ENCODE data around the gene CTNS.

The CTNS gene

GRCh38 chr17:3626831-3627768 lies 9.5 kb upstream of the CTNS start:
- DNase-seq = no peak

- no peak for DNase-seq
These were observed 8.8 kb upstream of the CTNS start for GRCh38 chr17:3627769-3628167.

- no peak for DNase-seq
These were observed 5.8 kb upstream of the CTNS start for GRCh38 chr17:3630781-3631180.

- no peak for DNase-seq
These were observed 4.3 kb upstream of the CTNS start for GRCh38 chr17:3632287-3632686.

- DNase-seq = no peak
These were observed 946 bp upstream of the CTNS start for GRCh38 chr17:3635474-3636153.

GRCh38 chr17:3636908-3637373 lies 381 bp downstream of the CTNS start:
- DNase-seq = no peak

- DNase-seq = peak in 1 of 2 donors; percentile 23
These were observed 3.5 kb downstream of the CTNS start for GRCh38 chr17:3639981-3640596.

GRCh38 chr17:3641014-3641413 lies 4.5 kb downstream of the CTNS start:
- no peak for DNase-seq

- DNase-seq = no peak
These were observed 5.3 kb downstream of the CTNS start for GRCh38 chr17:3641717-3642486.

GRCh38 chr17:3643889-3644349 lies 7.4 kb downstream of the CTNS start:
- DNase-seq = no peak

GRCh38 chr17:3645310-3645709 lies 8.8 kb downstream of the CTNS start:
- no peak for DNase-seq

GRCh38 chr17:3647251-3647650 lies 10.7 kb downstream of the CTNS start:
- no peak for DNase-seq

GRCh38 chr17:3647769-3648555 lies 11.4 kb downstream of the CTNS start:
- DNase-seq = peak; percentile 17 to 40

- DNase-seq = no peak
These were observed 19.2 kb downstream of the CTNS start for GRCh38 chr17:3655766-3656165.

GRCh38 chr17:3656353-3656752 lies 19.8 kb downstream of the CTNS start:
- no peak for DNase-seq

- DNase-seq = no peak
These were observed 20.4 kb downstream of the CTNS start for GRCh38 chr17:3656755-3657587.

GRCh38 chr17:3657588-3657869 lies 21.0 kb downstream of the CTNS start:
- DNase-seq = no peak

GRCh38 chr17:3657874-3658783 lies 21.6 kb downstream of the CTNS start:
- DNase-seq = no peak

- DNase-seq = no peak
These were observed 22.4 kb downstream of the CTNS start for GRCh38 chr17:3658784-3659449.
